Keratinocyte (primary cell): Measurements from ENCODE around the gene NF2. TPM values are rescaled to one million over a fixed set of nuclear protein-coding genes. Genes with fewer than 3 reads are reported as not detected.

ENCODE experiments used
- DNase-seq: peaks from one replicate; pipeline ENCODE4 v3.0.0-alpha.2; 2011; ENCODE audit warnings: low read depth, missing footprints, low spot score
- FAIRE-seq: peaks from 2 replicates; lab custom pipeline; 2011; peaks lifted over from hg19 to GRCh38; lab: Jason Lieb, UNC
- H2AFZ ChIP-seq: 2 replicates; pipeline ENCODE4 v1.6.0; 2012; ENCODE audit warnings: low read length, control low read depth, inconsistent platforms; ENCODE audit not compliant: control insufficient read depth
- H3K27ac ChIP-seq: 2 replicates; pipeline ENCODE4 v1.5.1; 2011; ENCODE audit warnings: low read length; ENCODE audit not compliant: control insufficient read depth, insufficient read depth
- H3K27me3 ChIP-seq: 3 replicates; pipeline ENCODE4 v1.6.0; 2011; ENCODE audit warnings: low read length; ENCODE audit not compliant: control insufficient read depth, insufficient read depth; ENCODE audit errors: extremely low read depth
- H3K36me3 ChIP-seq, 2 experiments: 2 replicates in 1 of 2; 3 replicates in 1 of 2; pipeline ENCODE4 v1.5.1; 2011; ENCODE audit warnings: low read length in 2 of 2, mild to moderate bottlenecking in 1 of 2; ENCODE audit not compliant: control insufficient read depth in 2 of 2, insufficient read depth in 2 of 2; ENCODE audit errors: extremely low read depth in 1 of 2
- H3K4me1 ChIP-seq: 3 replicates; pipeline ENCODE4 v1.5.1; 2011; ENCODE audit warnings: low read length; ENCODE audit not compliant: control insufficient read depth, insufficient read depth; ENCODE audit errors: extremely low read depth
- H3K4me2 ChIP-seq: 3 replicates; pipeline ENCODE4 v1.6.0; 2011; ENCODE audit warnings: low read depth, low read length; ENCODE audit not compliant: control insufficient read depth, insufficient read depth; ENCODE audit errors: extremely low read depth
- H3K4me3 ChIP-seq, 3 experiments: fragments of 200-600 bp in 1 of 3; sonication (generic) in 1 of 3; 2 replicates in 2 of 3; 3 replicates in 1 of 3; pipeline ENCODE4 v1.5.1; 2011 to 2016; ENCODE audit warnings: low read length in 3 of 3, mild to moderate bottlenecking in 3 of 3, control low read depth in 2 of 3, inconsistent platforms in 1 of 3, low read depth in 1 of 3, mixed read lengths in 1 of 3, mixed run types in 1 of 3, moderate library complexity in 1 of 3; ENCODE audit not compliant: control insufficient read depth in 2 of 3, insufficient read depth in 2 of 3; ENCODE audit errors: extremely low read depth in 1 of 3
- H3K79me2 ChIP-seq: 2 replicates; pipeline ENCODE4 v1.6.0; 2012; ENCODE audit warnings: low read length; ENCODE audit not compliant: control insufficient read depth, insufficient read depth
- H3K9ac ChIP-seq: 3 replicates; pipeline ENCODE4 v1.6.0; 2011; ENCODE audit warnings: low read length; ENCODE audit not compliant: control insufficient read depth, insufficient read depth; ENCODE audit errors: extremely low read depth
- H3K9me1 ChIP-seq: 3 replicates; pipeline ENCODE4 v1.6.0; 2011; ENCODE audit warnings: low read length; ENCODE audit not compliant: control insufficient read depth, insufficient read depth; ENCODE audit errors: extremely low read depth
- H3K9me3 ChIP-seq: 2 replicates; pipeline ENCODE4 v1.5.1; 2012; ENCODE audit warnings: low read depth, low read length; ENCODE audit not compliant: control insufficient read depth
- H4K20me1 ChIP-seq: 3 replicates; pipeline ENCODE4 v1.6.0; 2011; ENCODE audit warnings: low read length; ENCODE audit not compliant: control insufficient read depth, insufficient read depth; ENCODE audit errors: extremely low read depth
- EZH2 ChIP-seq: IDR thresholded peaks from one replicate; pipeline ENCODE4 v1.6.1; 2012; ENCODE audit warnings: inconsistent platforms, mild to moderate bottlenecking, low read length, moderate library complexity
- dilution Hi-C: fragments of 300-500 bp; cut with MboI; formaldehyde crosslinking; loops from one replicate; pipeline ENCODE4 v1.7.0; 2020; ENCODE audit warnings: low sequenced_read_pairs; ENCODE audit not compliant: extremely low pct_ligation_motif_present
- polyA plus RNA-seq, 5 experiments: library from polyadenylated mRNA; depleted of rRNA in 3 of 5; stranded (reverse) in 3 of 5; stranded (forward) in 1 of 5; unstranded in 1 of 5; fragments of >200 nt; gene quantifications; 1 replicate in 1 of 5; 2 replicates in 3 of 5; 3 replicates in 1 of 5; pipeline versions ENCODE4 v1.2.1 to v1.2.3, GENCODE V29; 2011 to 2012; ENCODE audit warnings: missing spikeins in 2 of 5, low read depth in 1 of 5, low replicate concordance in 1 of 5
- TF ChIP-seq, protein P1 (sequence below), 3 experiments: IDR thresholded peaks in 1 of 3; conservative IDR thresholded peaks in 1 of 3; optimal IDR thresholded peaks in 1 of 3; 2 replicates in 2 of 3; 3 replicates in 1 of 3; pipeline versions ENCODE3 to v1.5.1; 2011; ENCODE audit warnings: low read length in 3 of 3, mild to moderate bottlenecking in 3 of 3, moderate library complexity in 2 of 3, control low read depth in 1 of 3, inconsistent platforms in 1 of 3; ENCODE audit not compliant: insufficient read depth in 2 of 3; ENCODE audit errors: extremely low read depth in 1 of 3

NF2 gene
- polyA plus RNA-seq, 1 donor (not counting 4 experiments of a cell fraction or from before 2014, with no cell fraction given) = 50.2 TPM

GRCh38 chr22:29570912-29571549 is 32.4 kb upstream of the NF2 start:
- no peak overlapping the region for H3K9ac ChIP-seq
- no peak overlapping the region for H3K27ac ChIP-seq
- no peaks in the 10 kb centered on the region for H3K79me2 ChIP-seq
- DNase-seq (no peak), FAIRE-seq (no peak)
- no peaks in the 10 kb centered on the region for H4K20me1 ChIP-seq
- no peak overlapping the region for H2AFZ ChIP-seq
- no peaks in the 10 kb centered on the region for H3K9me3 ChIP-seq
- no peaks in the 10 kb centered on the region for H3K4me1 ChIP-seq
- H3K4me2 ChIP-seq = no peak overlapping the region
- TF ChIP-seq, protein P1, sequence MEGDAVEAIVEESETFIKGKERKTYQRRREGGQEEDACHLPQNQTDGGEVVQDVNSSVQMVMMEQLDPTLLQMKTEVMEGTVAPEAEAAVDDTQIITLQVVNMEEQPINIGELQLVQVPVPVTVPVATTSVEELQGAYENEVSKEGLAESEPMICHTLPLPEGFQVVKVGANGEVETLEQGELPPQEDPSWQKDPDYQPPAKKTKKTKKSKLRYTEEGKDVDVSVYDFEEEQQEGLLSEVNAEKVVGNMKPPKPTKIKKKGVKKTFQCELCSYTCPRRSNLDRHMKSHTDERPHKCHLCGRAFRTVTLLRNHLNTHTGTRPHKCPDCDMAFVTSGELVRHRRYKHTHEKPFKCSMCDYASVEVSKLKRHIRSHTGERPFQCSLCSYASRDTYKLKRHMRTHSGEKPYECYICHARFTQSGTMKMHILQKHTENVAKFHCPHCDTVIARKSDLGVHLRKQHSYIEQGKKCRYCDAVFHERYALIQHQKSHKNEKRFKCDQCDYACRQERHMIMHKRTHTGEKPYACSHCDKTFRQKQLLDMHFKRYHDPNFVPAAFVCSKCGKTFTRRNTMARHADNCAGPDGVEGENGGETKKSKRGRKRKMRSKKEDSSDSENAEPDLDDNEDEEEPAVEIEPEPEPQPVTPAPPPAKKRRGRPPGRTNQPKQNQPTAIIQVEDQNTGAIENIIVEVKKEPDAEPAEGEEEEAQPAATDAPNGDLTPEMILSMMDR (optimal IDR thresholded peaks at IDR 0.05 in 1 of 3, IDR thresholded peaks at IDR 0.05 in 1 of 3, conservative IDR thresholded peaks at IDR 0.05 in 1 of 3; ENCODE audit: extremely low read depth in 1 of 3, insufficient read depth in 2 of 3, low read length in 3 of 3) = no peak
- TF ChIP-seq EZH2 = no peak
- H3K9me1 ChIP-seq = peaks cover 2% of the 10 kb centered on the region
- H3K4me3 ChIP-seq = no peak overlapping the region
- dilution Hi-C loops = no loop called here
- H3K36me3 ChIP-seq = peaks cover 4 to 16% of the 10 kb centered on the region in 2 experiments
- H3K27me3 ChIP-seq = no peaks in the 10 kb centered on the region

- DNase-seq = no peak
- no peak for FAIRE-seq
- TF ChIP-seq EZH2 = no peak
- TF ChIP-seq, protein P1 (optimal IDR thresholded peaks at IDR 0.05 in 1 of 3, IDR thresholded peaks at IDR 0.05 in 1 of 3, conservative IDR thresholded peaks at IDR 0.05 in 1 of 3; ENCODE audit: extremely low read depth in 1 of 3, insufficient read depth in 2 of 3, low read length in 3 of 3) = no peak
- no peak overlapping the region for H3K4me2 ChIP-seq
- H3K9ac ChIP-seq = no peak overlapping the region
- no peaks in the 10 kb centered on the region for H3K9me3 ChIP-seq
- H4K20me1 ChIP-seq = no peaks in the 10 kb centered on the region
- no peak overlapping the region for H3K4me3 ChIP-seq
- H2AFZ ChIP-seq = no peak overlapping the region
- H3K36me3 ChIP-seq = peaks cover 3 to 8% of the 10 kb centered on the region in 2 experiments
- peaks cover 3% of the 10 kb centered on the region for H3K79me2 ChIP-seq
- peaks cover 2% of the 10 kb centered on the region for H3K4me1 ChIP-seq
- H3K27ac ChIP-seq = no peak overlapping the region
- H3K9me1 ChIP-seq = peaks cover 2% of the 10 kb centered on the region
- dilution Hi-C loops = no loop called here
- no peaks in the 10 kb centered on the region for H3K27me3 ChIP-seq
These were observed 28.5 kb upstream of the NF2 start for GRCh38 chr22:29574762-29575450.
